ENCODE data around the gene LRRC71.

DNA sequence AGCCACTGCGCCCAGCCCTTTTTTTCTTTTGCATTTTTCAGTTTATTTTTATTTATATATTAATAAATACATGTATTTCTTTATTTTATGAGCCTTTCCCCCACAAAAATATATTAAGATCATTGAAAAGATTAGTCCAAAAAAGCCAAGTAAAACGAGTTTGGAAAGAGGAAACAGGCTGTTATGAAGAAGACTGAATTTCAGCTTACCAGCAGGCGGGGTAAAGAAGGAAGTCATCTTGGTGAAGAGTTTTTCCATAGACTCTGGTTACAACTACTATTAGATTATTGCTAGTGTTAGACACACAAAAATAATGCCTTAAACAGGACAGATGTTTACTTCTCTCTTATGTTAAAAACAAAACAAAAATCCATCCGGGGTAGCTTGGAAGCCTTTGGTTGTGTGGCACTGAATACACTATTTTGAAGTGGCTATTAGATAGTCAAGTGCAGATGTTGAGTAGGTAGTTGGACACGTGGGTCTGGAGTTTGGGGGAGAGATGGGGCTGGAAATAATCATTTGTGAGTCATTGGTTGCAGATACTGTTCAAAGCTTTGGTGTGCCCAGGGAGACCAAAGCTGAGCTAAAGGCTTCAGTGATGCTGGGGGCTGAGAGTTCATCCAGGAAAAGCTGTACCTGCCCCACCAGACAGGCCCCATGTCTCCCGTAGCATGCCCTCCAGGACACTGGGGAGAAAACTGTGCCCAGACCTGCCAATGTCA is 8.7 kb upstream of the LRRC71 start:
- TF ChIP-seq POLR2A (IDR thresholded peaks at IDR 0.05; ENCODE audit: low read length) (no peak), GATA1 (IDR thresholded peaks at IDR 0.05; ENCODE audit: low read depth, low read length) (no peak)

All from erythroblast (primary cell).